Loucy (cell line): ENCODE data around the gene IL6.

ENCODE experiments used
- CTCF ChIP-seq: fragments of 200-600 bp; sonication (generic); conservative IDR thresholded peaks from 2 replicates; pipeline ENCODE4 v1.5.1; 2014; ENCODE audit warnings: mild to moderate bottlenecking, antibody characterized with exemption, low read length
- EZH2phosphoT487 ChIP-seq: fragments of 200-600 bp; IDR thresholded peaks from 2 replicates; pipeline ENCODE4 v1.6.1; 2018; ENCODE audit warnings: antibody characterized with exemption, mild to moderate bottlenecking, moderate library complexity, borderline replicate concordance

DNA sequence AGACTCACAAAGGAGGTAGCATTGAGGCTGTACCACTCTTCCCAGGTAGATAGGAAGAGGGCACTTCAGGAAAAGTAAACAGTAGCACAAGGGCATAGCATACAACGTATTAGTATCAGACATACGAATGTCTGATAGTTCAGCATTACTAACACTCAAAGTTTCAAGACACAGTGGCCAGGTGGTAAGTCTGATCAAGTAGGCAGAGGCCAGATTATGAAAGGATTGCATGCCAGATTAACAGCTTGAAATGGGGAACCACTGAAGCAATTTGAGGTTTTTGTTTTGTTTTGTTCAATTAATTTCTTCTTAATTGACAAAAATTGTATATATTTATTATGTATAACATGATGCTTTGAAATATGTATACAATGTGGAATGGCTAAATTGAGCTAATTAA lies 45.7 kb upstream of the IL6 start:
- TF ChIP-seq CTCF: no peak
- no peak for TF ChIP-seq EZH2phosphoT487
